K562 (cell line): Measurements from ENCODE around the gene ANKRD1. TPM values are rescaled to one million over a fixed set of nuclear protein-coding genes. Genes with fewer than 3 reads are reported as not detected.

ENCODE experiments used
- ATAC-seq: fragments of 200-7000 bp; cut with Tn5 transposase; 3 replicates; pipeline ENCODE4 v1.9.1; 2020; ENCODE audit warnings: moderate library complexity
- BruUV-seq: library from RNA; stranded (reverse); fragments of 400-500 nt; replicated peaks from 2 replicates; lab custom pipeline; 2021; lab: Mats Ljungman, UMichigan
- CTCF ChIA-PET: fragments of 300-600 bp; formaldehyde crosslinking; extraction: SDS; loops from one replicate; lab custom pipeline; 2021; ENCODE audit warnings: low intra/inter-chr PET ratio; lab: Yijun Ruan, JAX
- POLR2A ChIA-PET: fragments of 300-600, 350-650 bp; sonication (Branson Sonifier 250); formaldehyde crosslinking; extraction: SDS; loops from one replicate; lab custom pipeline; 2021; ENCODE audit warnings: antibody characterized with exemption, inconsistent platforms; lab: Yijun Ruan, JAX
- DNase-seq, 4 experiments: peaks; one replicate each; pipeline versions ENCODE4 v3.0.0 to v3.0.0-alpha.2; 2011 to 2018; ENCODE audit warnings: low spot score in 3 of 4, mixed read lengths in 3 of 4; ENCODE audit errors: extremely low read depth in 1 of 4
- FAIRE-seq: peaks from 2 replicates; lab custom pipeline; 2011; peaks lifted over from hg19 to GRCh38; lab: Jason Lieb, UNC
- H2AFZ ChIP-seq: 2 replicates; pipeline ENCODE4 v1.6.0; 2011; ENCODE audit warnings: low read depth, low read length, control low read depth, inconsistent platforms
- H3K27ac ChIP-seq: fragments of 200-600 bp; 3 replicates; pipeline ENCODE4 v1.8.0; 2011; ENCODE audit warnings: low read depth, mild to moderate bottlenecking, control low read depth, inconsistent platforms, low read length, moderate library complexity, mixed read lengths; ENCODE audit errors: extremely low read depth
- H3K27me3 ChIP-seq, 2 experiments: fragments of 300-600 bp in 1 of 2; 2 replicates in 1 of 2; 3 replicates in 1 of 2; pipeline versions ENCODE4 v1.6.0 to v1.8.0; 2011; ENCODE audit warnings: inconsistent platforms in 2 of 2, low read length in 2 of 2, mild to moderate bottlenecking in 1 of 2, mixed read lengths in 1 of 2, moderate library complexity in 1 of 2; ENCODE audit not compliant: control insufficient read depth in 2 of 2, insufficient read depth in 2 of 2
- H3K36me3 ChIP-seq: fragments of 300-600 bp; 3 replicates; pipeline ENCODE4 v1.8.0; 2011; ENCODE audit warnings: mild to moderate bottlenecking, low read length, inconsistent platforms; ENCODE audit not compliant: control insufficient read depth, insufficient read depth
- H3K4me1 ChIP-seq, 2 experiments: fragments of 200-600 bp in 1 of 2; replicated peaks in 1 of 2; 2 replicates in 1 of 2; 3 replicates in 1 of 2; pipeline versions ENCODE4 v1.5.1 to v1.8.0; 2011; ENCODE audit warnings: inconsistent platforms in 2 of 2, low read length in 2 of 2, mild to moderate bottlenecking in 1 of 2, mixed read lengths in 1 of 2, moderate library complexity in 1 of 2; ENCODE audit not compliant: control insufficient read depth in 2 of 2, insufficient read depth in 2 of 2
- H3K4me2 ChIP-seq: 2 replicates; pipeline ENCODE4 v1.6.1; 2011; ENCODE audit warnings: low read length, control low read depth, inconsistent platforms, mixed read lengths; ENCODE audit not compliant: insufficient read depth
- H3K4me3 ChIP-seq: fragments of 200-600 bp; sonication (generic), shearing (Covaris generic); 2 replicates; pipeline ENCODE4 v1.5.1; 2016; ENCODE audit warnings: control low read depth, inconsistent platforms
- H3K79me2 ChIP-seq: fragments of 200-600 bp; 3 replicates; pipeline ENCODE4 v1.8.0; 2011; ENCODE audit warnings: low read length, inconsistent platforms; ENCODE audit not compliant: control insufficient read depth, insufficient read depth
- H3K9ac ChIP-seq, 2 experiments: 2 replicates each; pipeline versions ENCODE4 v1.6.0 to v1.6.1; 2011; ENCODE audit warnings: low read depth in 2 of 2, low read length in 2 of 2, control low read depth in 1 of 2, inconsistent platforms in 1 of 2, mild to moderate bottlenecking in 1 of 2, mixed read lengths in 1 of 2; ENCODE audit not compliant: insufficient read depth in 1 of 2
- H3K9me1 ChIP-seq: one replicate; pipeline ENCODE4 v1.6.0; 2011; ENCODE audit warnings: inconsistent platforms, mild to moderate bottlenecking, low read length, moderate library complexity; ENCODE audit not compliant: control insufficient read depth, insufficient read depth
- H3K9me3 ChIP-seq: replicated peaks from 2 replicates; pipeline ENCODE4 v1.5.1; 2011; ENCODE audit warnings: low read depth, low read length, inconsistent platforms; ENCODE audit not compliant: control insufficient read depth, insufficient read depth
- H4K20me1 ChIP-seq: replicated peaks from 2 replicates; pipeline ENCODE4 v1.6.1; 2011; ENCODE audit warnings: low read length, inconsistent platforms, mixed read lengths; ENCODE audit not compliant: control insufficient read depth, insufficient read depth
- ARID3B ChIP-seq: fragments of 250-450 bp; sonication (Bioruptor Pico); IDR thresholded peaks from 2 replicates; pipeline ENCODE4 v1.4.0; 2020; ENCODE audit warnings: borderline replicate concordance
- BDP1 ChIP-seq: IDR thresholded peaks from 3 replicates; pipeline ENCODE4 v1.6.1; 2011; ENCODE audit not compliant: insufficient read length, insufficient read depth
- DIDO1 ChIP-seq: fragments of 450-650 bp; IDR thresholded peaks from 2 replicates; pipeline ENCODE4 v1.6.1; 2016; ENCODE audit warnings: low read depth, missing biosample characterization, missing genetic modification characterization
- E4F1 ChIP-seq: fragments of 250-450 bp; sonication (Bioruptor Pico); IDR thresholded peaks from 2 replicates; pipeline ENCODE4 v1.5.0; 2021; ENCODE audit warnings: mild to moderate bottlenecking, borderline replicate concordance
- EP400 ChIP-seq: fragments of 450-650 bp; IDR thresholded peaks from 2 replicates; pipeline ENCODE4 v1.6.1; 2017; ENCODE audit warnings: antibody characterized with exemption, mild to moderate bottlenecking, moderate library complexity
- HOXB6 ChIP-seq: fragments of 250-450 bp; sonication (Bioruptor Pico); IDR thresholded peaks from 2 replicates; pipeline ENCODE4 v1.5.1; 2022; ENCODE audit warnings: mild to moderate bottlenecking, borderline replicate concordance
- MIER1 ChIP-seq: fragments of 450-650 bp; IDR thresholded peaks from 2 replicates; pipeline ENCODE4 v1.6.1; 2016; ENCODE audit warnings: antibody characterized with exemption, mild to moderate bottlenecking, low read depth
- POU5F1 ChIP-seq: fragments of 150-350 bp; IDR thresholded peaks from 2 replicates; pipeline ENCODE4 v1.6.1; 2014; ENCODE audit warnings: borderline replicate concordance, low read length, low read depth, mild to moderate bottlenecking; ENCODE audit not compliant: partially characterized antibody
- ZC3H8 ChIP-seq: fragments of 450-650 bp; IDR thresholded peaks from 2 replicates; pipeline ENCODE4 v1.6.1; 2017
- WGBS: fragments of 100-300 bp; shearing (Covaris generic); methylation state at CpG from one replicate; pipeline ENCODE4 v1.1.6; 2016; ENCODE audit warnings: low coverage, mixed read lengths; ENCODE audit not compliant: insufficient coverage; ENCODE audit errors: missing lambda C conversion rate; 5-methylcytosine and 5-hydroxymethylcytosine counted together
- in situ Hi-C: fragments of 300-500 bp; cut with MboI; formaldehyde crosslinking; loops from 4 replicates; pipeline ENCODE4 v1.15.0; 2018; ENCODE audit warnings: inconsistent platforms, mixed read lengths
- intact Hi-C: fragments of 100-400 bp; cut with micrococcal nuclease; formaldehyde crosslinking; loops from 2 replicates; pipeline ENCODE4 v1.14.2; 2022
- polyA plus RNA-seq, 8 experiments: library from polyadenylated mRNA; depleted of rRNA in 4 of 8; stranded (reverse) in 5 of 8; unstranded in 3 of 8; fragments of >200 nt; fragmentation: Nextera tagmentation in 2 of 8; fragmentation: Illumina TruSeq in 1 of 8; extraction: Ambion mirVana in 2 of 8; extraction: Trizol in 1 of 8; gene quantifications; 2 replicates each; pipeline versions ENCODE4 v1.2.1 to v1.2.3, GENCODE V29; 2011 to 2014; ENCODE audit warnings: inconsistent platforms in 1 of 8, missing spikeins in 1 of 8
- total RNA-seq, 7 experiments: library from RNA; depleted of rRNA in 6 of 7; stranded (reverse); fragments of >200 nt in 6 of 7; fragmentation: Illumina TruSeq in 2 of 7; extraction: Trizol in 2 of 7; gene quantifications; 2 replicates each; pipeline versions ENCODE4 v1.2.1 to v1.2.3, GENCODE V29; 2011 to 2021; ENCODE audit warnings: low replicate concordance in 1 of 7
- TF ChIP-seq, protein P1 (sequence below), 2 experiments: IDR thresholded peaks; 2 replicates each; pipeline ENCODE4 v1.6.1; 2011; ENCODE audit warnings: borderline replicate concordance in 1 of 2, control low read depth in 1 of 2, low read depth in 1 of 2, low read length in 1 of 2, mild to moderate bottlenecking in 1 of 2, mixed read lengths in 1 of 2, moderate library complexity in 1 of 2; ENCODE audit not compliant: insufficient read depth in 1 of 2, insufficient read length in 1 of 2, poor library complexity in 1 of 2, severe bottlenecking in 1 of 2; ENCODE audit errors: extremely low read depth in 1 of 2
- TF ChIP-seq, protein P2 (sequence below): fragments of 250-450 bp; sonication (Bioruptor Pico); IDR thresholded peaks from 2 replicates; pipeline ENCODE4 v1.9.0; 2021; ENCODE audit warnings: mild to moderate bottlenecking, inconsistent platforms

ANKRD1 gene
- total and polyA plus RNA-seq, 9 of the 15 experiments (the other 6 are each of a cell fraction or from before 2014, with no cell fraction given), result not detected

DNA sequence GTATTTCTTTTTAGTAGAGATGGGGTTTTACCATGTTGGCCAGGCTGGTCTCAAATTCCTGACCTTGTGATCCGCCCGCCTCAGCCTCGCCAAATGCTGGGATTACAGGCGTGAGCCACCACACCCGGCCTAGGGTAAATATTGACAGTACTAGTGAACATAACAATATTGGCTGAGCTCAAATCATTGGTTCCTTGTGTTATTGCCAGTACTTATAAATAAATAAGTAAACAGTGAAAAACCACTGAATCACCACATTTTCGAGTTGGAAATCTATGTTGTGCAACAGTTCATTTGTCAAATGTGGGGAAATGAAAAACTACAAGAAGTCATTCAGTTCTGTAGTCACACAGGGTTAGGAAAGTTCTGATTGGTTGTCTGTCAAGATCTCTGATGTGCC is 33.3 kb downstream of the ANKRD1 start:
- CTCF ChIA-PET, result no interaction called here
- no peaks in the 10 kb centered on the region for H3K4me1 ChIP-seq
- H3K36me3 ChIP-seq, result peaks cover 86% of the 10 kb centered on the region
- TF ChIP-seq ARID3B (no peak), BDP1 (no peak), ZC3H8 (no peak), MIER1 (no peak), E4F1 (CRISPR knock-in tag) (no peak), EP400 (no peak), POU5F1 (no peak), HOXB6 (no peak), DIDO1 (tag) (no peak)
- TF ChIP-seq, protein P1, sequence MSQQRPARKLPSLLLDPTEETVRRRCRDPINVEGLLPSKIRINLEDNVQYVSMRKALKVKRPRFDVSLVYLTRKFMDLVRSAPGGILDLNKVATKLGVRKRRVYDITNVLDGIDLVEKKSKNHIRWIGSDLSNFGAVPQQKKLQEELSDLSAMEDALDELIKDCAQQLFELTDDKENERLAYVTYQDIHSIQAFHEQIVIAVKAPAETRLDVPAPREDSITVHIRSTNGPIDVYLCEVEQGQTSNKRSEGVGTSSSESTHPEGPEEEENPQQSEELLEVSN (IDR thresholded peaks at IDR 0.05; ENCODE audit: borderline replicate concordance in 1 of 2, extremely low read depth in 1 of 2, insufficient read depth in 1 of 2, insufficient read length in 1 of 2, low read depth in 1 of 2, low read length in 1 of 2, poor library complexity in 1 of 2, severe bottlenecking in 1 of 2), result no peak
- TF ChIP-seq, protein P2, sequence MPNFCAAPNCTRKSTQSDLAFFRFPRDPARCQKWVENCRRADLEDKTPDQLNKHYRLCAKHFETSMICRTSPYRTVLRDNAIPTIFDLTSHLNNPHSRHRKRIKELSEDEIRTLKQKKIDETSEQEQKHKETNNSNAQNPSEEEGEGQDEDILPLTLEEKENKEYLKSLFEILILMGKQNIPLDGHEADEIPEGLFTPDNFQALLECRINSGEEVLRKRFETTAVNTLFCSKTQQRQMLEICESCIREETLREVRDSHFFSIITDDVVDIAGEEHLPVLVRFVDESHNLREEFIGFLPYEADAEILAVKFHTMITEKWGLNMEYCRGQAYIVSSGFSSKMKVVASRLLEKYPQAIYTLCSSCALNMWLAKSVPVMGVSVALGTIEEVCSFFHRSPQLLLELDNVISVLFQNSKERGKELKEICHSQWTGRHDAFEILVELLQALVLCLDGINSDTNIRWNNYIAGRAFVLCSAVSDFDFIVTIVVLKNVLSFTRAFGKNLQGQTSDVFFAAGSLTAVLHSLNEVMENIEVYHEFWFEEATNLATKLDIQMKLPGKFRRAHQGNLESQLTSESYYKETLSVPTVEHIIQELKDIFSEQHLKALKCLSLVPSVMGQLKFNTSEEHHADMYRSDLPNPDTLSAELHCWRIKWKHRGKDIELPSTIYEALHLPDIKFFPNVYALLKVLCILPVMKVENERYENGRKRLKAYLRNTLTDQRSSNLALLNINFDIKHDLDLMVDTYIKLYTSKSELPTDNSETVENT, result no peak

More for the DNA sequence above, 33.3 kb downstream of the ANKRD1 start:
- POLR2A ChIA-PET, result interaction anchor here (0.7 kb wide), 1 partner anchor 16 kb away, joined by 5 read pairs; the partner anchor contains the start of gene RPP30
- in situ Hi-C loops (no loop called here), intact Hi-C loops (no loop called here)
- ATAC-seq, result no peak
- no TSS peak for BruUV-seq
- Histone ChIP-seq H3K9me1 (no peaks in the 10 kb centered on the region), H3K27me3 (no peaks in the 10 kb centered on the region), H3K27ac (no peak overlapping the region), H3K9me3 (no peaks in the 10 kb centered on the region), H3K4me2 (no peak overlapping the region), H4K20me1 (no peaks in the 10 kb centered on the region), H3K9ac (no peak overlapping the region), H2AFZ (no peak overlapping the region), H3K79me2 (no peaks in the 10 kb centered on the region), H3K4me3 (no peak overlapping the region)
- no peak for FAIRE-seq
- DNase-seq, result no peak
- 92% methylated on average over 6 of the region's 6 CpGs for WGBS
